GM18498 (cell line): ENCODE measurements around the gene TMEM25.
"Not testable (repeated sequence)": the region's sequence is repeated elsewhere in the genome, so short reads cannot be mapped to it uniquely, and the experiment has no call there.

Source experiments
- ATAC-seq: cut with Tn5 transposase; IDR thresholded peaks from one replicate; pipeline ENCODE4 v1.9.1; 2021; ENCODE audit warnings: mild to moderate bottlenecking, moderate library complexity; ENCODE audit not compliant: unreplicated experiment

TMEM25 gene

DNA sequence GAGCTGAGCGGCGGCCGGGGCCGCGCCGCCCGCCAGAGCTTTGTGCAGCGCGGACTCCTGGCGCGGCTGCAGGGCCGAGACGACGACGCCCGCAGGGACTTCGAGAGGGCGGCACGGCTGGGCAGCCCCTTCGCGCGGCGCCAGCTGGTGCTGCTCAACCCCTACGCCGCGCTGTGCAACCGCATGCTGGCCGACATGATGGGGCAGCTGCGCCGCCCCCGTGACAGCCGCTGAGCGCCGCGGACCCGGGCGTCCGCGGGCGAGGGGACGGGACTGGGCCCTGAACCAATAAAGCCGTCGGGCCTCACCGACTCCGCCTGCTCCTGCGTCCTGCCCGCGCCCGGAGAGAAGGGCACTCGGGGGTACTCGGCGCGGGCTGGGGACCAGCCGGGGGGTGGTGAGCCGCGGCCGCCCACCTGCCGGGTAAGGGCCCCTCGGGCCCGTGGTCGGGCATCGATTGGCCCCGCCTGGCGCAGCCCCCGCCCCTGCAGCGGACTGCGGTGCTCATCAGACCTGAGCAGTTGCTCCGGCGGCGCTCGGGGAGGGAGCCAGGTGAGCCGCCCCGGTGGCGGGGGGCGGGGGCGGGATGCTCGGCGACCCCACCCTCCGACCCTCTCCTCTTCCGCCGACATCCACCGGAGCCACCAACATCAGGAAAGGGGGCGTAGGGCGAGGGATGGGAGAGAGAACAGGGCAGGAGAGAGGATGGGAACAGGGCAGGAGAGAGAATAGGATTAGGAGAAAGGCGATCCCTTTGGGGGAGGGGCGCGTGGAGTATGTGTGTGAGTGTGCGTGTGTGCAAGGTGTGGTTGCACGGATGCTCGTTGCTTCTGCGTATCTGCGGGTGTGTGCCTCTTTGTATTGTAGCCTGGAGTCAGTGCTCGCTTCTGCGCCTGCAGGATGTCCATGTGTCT is at the start of gene TMEM25:
TMEM25 (plus strand) TSS at position 510 of the 914 bp plus-strand sequence. CDS start 610 bp downstream, outside the sequence.
- ATAC-seq, result peak; percentile 83

DNA sequence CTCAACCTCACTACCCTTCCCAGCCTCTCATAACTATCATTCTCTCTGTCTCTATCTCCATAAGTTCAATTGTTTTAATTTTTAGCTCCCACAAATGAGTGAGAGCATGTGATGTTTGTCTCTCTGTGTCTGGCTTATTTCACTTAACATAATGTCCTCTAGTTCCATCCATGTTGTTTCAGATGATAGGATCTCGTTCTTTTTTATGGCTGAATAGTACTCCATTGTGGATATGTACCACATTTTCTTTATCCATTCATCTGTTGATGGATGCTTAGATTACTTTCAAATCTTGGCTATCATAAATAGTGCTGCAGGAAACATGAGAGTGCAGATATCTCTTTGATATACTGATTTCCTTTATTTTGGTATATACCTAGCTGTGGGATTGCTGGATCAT is 49.8 kb upstream of the TMEM25 start:
- ATAC-seq, result not testable (repeated sequence)

DNA sequence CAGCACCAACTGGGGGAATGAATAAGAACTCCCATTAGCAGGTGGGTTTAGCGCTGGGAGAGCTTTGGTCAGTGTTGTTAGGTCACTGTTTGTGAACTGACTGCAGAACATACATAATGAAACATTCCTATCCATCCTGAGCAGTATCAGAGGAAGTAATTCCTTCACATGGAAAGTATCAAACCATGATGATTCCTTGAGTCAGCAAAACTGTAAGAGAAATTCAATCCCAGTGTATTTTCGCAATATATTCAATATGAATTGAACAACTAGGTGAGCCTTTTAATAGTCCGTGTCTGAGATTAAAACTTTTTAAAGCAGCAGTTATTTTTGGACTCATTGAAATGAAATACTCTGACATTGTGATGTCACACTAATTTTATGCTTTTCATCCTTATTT is 46.6 kb upstream of the TMEM25 start:
- no peak for ATAC-seq

DNA sequence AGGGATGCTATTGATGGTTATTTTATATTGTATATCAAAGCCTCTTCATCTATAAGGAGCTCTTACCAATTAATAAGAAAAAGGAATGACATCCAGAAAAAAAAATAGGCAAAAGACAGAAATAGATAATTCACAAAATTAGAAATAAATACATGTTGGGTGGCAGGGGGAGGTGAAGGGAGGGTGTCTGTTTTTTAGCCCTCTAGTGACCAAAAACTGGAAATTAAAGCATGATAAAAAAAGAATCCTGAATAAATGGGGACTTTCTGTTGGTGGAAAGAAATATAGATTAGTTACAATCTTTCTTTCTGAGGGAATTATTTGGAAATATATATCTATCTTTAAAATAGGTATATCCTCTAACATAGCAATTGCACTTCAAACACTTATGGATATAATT is 45.7 kb upstream of the TMEM25 start:
- ATAC-seq, result no peak

DNA sequence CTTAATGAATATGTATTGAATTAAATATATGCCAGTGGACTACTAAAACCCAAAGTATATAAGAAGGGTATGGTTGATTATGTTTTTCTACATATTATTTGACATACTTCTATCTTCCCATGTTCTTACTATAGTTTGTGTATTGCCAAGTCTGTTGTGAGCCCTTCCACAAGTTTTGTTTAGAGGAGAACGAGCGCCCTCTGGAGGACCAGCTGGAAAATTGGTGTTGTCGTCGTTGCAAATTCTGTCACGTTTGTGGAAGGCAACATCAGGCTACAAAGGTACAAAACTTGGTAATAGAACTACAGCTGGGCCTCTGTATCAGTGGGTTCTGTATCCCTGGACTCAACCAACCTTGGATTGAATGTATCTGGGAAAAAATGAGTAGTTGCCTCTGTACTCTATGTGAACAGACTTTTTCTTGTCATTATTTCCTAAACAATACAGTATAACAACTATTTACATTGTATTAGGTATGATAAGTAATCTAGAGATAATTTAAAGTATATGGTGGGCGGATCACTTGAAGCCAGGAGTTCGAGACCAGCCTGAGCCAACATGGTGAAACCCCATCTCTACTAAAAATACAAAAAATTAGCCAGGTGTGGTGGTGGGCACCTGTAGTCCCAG is 42.4 kb upstream of the TMEM25 start:
- ATAC-seq, result no peak

DNA sequence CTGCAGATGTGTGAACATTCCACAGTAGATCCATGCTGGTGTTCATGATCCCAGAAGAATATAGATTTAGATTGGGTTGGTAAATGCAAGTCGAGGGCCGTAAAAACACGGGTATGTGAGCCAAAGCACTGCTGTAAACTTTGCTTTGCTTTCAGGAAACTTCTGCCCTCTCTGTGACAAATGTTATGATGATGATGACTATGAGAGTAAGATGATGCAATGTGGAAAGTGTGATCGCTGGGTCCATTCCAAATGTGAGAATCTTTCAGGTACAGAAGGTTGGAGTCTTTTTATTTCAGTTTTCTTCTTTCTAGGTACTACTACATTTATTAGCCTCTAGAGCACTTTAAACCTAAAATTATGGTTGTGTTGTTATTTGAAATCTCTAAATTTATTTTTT is 40.0 kb upstream of the TMEM25 start:
- ATAC-seq, result no peak

DNA sequence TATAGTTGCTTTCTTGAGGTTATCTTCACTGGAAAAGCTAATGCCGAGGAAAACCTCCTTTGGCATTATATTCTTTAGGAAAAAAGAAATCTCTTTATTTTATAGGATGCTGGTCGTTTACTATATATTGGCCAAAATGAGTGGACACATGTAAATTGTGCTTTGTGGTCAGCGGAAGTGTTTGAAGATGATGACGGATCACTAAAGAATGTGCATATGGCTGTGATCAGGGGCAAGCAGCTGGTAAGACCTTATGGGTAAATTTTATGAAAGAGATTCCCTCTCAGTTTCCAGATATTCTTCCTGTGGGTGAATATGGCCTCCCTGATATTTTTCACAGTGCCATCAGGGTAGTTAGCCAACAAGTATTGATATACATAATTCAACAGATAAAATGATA is 33.2 kb upstream of the TMEM25 start:
- no peak for ATAC-seq

DNA sequence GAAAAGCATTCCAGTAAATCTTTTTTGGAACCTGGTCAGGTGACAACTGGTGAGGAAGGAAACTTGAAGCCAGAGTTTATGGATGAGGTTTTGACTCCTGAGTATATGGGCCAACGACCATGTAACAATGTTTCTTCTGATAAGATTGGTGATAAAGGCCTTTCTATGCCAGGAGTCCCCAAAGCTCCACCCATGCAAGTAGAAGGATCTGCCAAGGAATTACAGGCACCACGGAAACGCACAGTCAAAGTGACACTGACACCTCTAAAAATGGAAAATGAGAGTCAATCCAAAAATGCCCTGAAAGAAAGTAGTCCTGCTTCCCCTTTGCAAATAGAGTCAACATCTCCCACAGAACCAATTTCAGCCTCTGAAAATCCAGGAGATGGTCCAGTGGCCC is 27.8 kb upstream of the TMEM25 start:
- ATAC-seq, result no peak

DNA sequence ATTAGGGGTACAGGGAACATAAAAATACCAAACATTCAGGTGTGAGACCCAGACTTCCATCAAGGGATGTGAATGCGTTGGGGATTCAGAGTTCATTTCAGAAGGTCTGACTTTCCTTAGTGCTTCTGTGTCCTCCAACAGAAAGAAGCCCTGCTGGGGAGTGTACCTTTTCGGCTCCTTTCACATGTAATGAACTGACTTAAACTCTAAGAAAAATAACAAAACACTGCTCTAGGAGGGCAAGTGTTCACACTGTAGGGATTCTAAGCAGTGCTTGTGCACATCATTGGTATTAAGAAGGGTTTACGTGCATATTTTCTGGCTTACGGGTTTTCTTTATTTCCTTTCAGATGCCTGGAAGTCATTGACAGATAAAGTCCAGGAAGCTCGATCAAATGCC is 19.4 kb upstream of the TMEM25 start:
- ATAC-seq, result no peak

DNA sequence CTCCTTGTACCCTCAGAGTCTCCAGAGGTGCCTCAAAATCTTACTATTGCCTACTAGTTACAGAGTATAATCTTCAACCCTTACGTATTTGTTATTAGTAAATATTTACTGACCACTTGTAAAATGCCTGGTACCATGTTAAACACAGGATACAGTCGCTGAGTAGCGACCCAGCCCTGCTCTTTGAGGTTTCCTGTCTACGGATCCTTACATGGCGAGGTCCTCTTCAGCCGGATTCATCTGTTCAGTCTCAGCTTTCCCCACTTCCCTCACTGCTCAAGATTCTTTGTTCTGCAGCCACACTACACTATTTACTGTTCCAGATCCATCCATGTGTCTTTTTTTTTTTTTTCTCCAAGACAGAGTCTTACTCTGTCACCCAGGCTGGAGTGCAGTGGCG is 16.9 kb upstream of the TMEM25 start:
- no peak for ATAC-seq

DNA sequence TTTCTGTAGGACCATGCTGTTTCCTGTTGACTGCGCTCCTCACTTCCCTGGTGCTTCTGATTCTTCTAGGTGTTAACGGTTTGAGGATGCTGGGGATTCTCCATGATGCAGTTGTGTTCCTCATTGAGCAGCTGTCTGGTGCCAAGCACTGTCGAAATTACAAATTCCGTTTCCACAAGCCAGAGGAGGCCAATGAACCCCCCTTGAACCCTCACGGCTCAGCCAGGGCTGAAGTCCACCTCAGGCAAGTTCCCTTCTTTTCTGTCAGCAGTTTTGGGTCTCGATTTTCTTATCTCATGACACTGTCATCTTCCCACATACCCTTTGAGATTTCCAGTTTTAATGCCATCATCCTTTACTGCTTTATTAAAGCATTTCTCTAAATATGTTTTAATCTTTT is 11.4 kb upstream of the TMEM25 start:
- ATAC-seq, result no peak

DNA sequence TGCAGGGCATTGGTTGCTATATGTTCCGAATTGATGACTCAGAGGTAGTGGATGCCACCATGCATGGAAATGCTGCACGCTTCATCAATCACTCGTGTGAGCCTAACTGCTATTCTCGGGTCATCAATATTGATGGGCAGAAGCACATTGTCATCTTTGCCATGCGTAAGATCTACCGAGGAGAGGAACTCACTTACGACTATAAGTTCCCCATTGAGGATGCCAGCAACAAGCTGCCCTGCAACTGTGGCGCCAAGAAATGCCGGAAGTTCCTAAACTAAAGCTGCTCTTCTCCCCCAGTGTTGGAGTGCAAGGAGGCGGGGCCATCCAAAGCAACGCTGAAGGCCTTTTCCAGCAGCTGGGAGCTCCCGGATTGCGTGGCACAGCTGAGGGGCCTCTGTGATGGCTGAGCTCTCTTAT is 9.1 kb upstream of the TMEM25 start:
- no peak for ATAC-seq

DNA sequence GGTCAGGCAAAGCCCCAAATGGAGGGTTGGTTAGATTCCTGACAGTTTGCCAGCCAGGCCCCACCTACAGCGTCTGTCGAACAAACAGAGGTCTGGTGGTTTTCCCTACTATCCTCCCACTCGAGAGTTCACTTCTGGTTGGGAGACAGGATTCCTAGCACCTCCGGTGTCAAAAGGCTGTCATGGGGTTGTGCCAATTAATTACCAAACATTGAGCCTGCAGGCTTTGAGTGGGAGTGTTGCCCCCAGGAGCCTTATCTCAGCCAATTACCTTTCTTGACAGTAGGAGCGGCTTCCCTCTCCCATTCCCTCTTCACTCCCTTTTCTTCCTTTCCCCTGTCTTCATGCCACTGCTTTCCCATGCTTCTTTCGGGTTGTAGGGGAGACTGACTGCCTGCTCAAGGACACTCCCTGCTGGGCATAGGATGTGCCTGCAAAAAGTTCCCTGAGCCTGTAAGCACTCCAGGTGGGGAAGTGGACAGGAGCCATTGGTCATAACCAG is 8.4 kb upstream of the TMEM25 start:
- no peak for ATAC-seq

DNA sequence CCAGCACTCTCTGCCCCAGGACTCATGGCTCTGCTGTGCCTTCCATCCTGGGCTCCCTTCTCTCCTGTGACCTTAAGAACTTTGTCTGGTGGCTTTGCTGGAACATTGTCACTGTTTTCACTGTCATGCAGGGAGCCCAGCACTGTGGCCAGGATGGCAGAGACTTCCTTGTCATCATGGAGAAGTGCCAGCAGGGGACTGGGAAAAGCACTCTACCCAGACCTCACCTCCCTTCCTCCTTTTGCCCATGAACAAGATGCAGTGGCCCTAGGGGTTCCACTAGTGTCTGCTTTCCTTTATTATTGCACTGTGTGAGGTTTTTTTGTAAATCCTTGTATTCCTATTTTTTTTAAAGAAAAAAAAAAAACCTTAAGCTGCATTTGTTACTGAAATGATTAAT is 6.6 kb upstream of the TMEM25 start:
- no peak for ATAC-seq

DNA sequence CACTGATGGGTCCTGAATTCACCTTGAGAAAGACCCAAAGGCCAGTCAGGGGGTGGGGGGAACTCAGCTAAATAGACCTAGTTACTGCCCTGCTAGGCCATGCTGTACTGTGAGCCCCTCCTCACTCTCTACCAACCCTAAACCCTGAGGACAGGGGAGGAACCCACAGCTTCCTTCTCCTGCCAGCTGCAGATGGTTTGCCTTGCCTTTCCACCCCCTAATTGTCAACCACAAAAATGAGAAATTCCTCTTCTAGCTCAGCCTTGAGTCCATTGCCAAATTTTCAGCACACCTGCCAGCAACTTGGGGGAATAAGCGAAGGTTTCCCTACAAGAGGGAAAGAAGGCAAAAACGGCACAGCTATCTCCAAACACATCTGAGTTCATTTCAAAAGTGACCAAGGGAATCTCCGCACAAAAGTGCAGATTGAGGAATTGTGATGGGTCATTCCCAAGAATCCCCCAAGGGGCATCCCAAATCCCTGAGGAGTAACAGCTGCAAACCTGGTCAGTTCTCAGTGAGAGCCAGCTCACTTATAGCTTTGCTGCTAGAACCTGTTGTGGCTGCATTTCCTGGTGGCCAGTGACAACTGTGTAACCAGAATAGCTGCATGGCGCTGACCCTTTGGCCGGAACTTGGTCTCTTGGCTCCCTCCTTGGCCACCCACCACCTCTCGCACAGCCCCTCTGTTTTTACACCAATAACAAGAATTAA is 6.1 kb upstream of the TMEM25 start:
- ATAC-seq, result no peak

DNA sequence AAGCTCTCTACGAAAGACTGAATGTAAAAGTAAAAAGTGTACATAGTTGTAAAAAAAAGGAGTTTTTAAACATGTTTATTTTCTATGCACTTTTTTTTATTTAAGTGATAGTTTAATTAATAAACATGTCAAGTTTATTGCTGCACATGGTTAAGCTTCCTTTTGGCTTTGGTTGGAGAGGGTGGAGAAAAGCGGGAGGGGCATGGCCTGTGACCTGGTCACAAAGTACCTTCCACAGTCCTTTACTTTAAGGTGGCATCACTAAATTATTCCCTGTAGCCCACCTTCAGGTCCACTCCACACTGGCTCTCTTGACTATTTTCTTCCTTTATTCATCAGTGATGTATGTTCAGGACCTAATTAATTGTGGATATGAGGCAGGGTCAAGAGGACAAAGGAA is 4.3 kb upstream of the TMEM25 start:
- no peak for ATAC-seq

DNA sequence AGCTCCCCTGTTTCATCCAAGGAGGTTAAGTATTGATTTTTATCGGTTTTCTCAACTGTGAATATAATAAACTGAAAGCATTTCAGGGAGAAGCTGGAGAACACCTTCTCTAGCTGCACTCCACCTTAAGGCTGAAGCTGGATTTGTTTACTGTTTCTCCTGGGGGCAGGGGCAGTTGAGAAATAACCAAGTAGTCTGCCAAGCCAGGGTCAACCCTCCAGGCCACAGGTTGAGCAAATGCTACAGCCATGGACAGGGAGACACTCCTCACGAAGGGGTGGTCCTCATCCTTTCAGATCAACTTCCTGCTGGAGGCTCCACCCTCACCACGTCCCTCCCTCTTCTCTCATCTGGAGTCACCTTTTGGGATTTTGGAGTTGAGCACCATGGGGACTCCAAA is 3.9 kb upstream of the TMEM25 start, which contains the start of gene TTC36:
TTC36 (plus strand) TSS at position 366 of the 400 bp plus-strand sequence; CDS start at position 387, 21 bp downstream.
- no peak for ATAC-seq

DNA sequence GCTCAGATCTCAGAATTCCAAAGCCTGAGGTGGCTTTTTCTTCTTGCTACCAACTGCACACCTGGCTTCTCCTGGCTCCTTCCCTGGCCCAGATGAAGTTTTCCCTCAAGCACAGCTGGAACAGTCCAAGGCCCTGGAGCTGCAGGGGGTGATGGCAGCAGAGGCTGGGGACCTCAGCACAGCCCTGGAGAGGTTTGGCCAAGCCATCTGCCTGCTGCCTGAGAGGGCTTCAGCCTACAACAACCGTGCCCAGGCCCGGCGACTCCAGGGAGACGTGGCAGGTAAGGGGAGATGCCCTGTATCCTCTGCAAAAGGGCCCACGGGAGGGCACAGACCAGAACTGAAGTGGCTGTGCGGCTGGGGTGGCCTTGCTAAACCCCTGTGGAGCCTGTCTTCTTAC is 2.5 kb upstream of the TMEM25 start:
- no peak for ATAC-seq

DNA sequence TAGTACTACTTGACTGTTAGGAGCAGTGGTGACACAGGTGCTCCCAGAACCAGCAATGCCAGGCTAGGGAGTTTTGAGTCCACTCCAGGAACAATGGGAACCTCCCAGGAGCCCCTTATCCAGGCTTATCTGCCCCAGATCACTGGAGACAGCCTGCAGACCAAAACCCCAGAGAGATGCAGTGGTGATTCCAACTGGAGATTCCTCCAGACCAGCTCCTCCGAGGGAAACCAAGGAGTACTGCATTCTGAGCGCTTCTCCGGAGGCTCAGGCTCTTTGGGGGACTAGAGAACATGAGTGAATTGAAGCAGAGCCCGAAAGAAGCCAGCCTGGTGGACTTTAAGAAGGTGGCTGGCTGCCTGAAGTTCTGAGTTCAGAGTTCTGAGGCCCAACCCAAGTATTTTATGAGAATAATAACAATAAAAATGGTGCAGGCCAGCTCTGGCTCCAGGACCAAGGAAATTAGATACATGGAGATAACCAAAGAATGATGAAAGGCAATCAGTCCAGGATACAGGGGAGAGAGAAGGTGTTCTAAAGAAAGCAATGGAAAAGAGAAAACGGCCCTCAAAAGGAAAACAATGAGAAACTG is 1.3 kb upstream of the TMEM25 start:
- no peak for ATAC-seq

DNA sequence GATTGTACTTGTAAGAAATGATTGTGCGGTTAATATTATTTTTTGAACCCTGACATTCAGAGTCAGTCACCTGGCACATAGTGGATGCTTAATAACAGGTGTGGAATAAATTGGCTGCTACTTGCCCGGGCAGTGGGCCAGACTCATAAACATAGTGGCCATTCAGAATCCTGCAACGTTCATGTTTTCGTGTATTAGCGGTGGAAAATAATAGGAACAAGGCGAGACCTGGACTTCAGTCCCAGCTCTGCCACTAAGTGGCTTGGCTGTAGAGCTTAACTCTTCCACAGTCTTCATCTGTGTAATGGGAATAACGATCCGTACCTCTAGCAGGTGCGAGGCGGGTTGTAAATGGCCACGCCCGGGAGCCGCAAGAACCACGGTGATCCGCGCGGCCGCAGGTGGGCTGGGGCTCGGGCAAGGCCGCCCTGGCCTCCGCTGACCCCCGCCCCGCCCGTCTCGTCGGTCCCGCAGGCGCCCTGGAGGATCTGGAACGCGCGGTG is 761 bp upstream of the TMEM25 start:
- no peak for ATAC-seq

DNA sequence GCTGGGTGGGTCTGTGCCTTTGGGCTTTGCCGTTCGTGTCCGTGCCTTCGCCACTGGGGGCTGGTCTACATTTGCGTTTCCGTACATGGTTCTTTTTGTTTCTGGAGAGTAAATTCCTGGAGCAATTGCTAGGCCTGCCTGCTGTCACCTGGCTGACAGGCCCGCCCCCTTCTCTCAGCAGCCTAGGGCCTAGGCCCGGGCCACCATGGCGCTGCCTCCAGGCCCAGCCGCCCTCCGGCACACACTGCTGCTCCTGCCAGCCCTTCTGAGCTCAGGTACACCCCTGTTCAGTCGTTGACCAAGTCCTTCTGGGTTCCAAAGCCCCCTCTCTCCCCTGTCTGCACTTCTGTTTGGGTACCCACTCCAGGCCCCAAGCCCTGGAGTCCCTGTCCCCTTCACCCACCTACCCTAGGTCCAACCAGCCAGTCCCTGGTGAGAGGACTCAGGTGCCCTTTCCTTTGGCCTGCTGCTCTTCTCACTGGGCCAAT is 649 bp downstream of the TMEM25 start:
- no peak for ATAC-seq
